Mesenchymal stem cell (in vitro differentiated cells and primary cell): ENCODE data around the gene LIMS1.

Experiments
- DNase-seq: peaks from one replicate; pipeline ENCODE4 v3.0.0-alpha.2; 2013
- H2AFZ ChIP-seq: one replicate; pipeline ENCODE4 v1.6.1; 2013; ENCODE audit warnings: low read depth, mild to moderate bottlenecking, control low read depth, inconsistent platforms, low read length, moderate library complexity
- H2AK5ac ChIP-seq: 2 replicates; pipeline ENCODE4 v1.6.1; 2013; ENCODE audit warnings: low read length, moderate library complexity, mild to moderate bottlenecking, inconsistent platforms; ENCODE audit not compliant: severe bottlenecking
- H2BK120ac ChIP-seq: one replicate; pipeline ENCODE4 v1.6.1; 2013; ENCODE audit warnings: low read depth, mild to moderate bottlenecking, inconsistent platforms, low read length, moderate library complexity
- H2BK12ac ChIP-seq, 2 experiments: one replicate each; pipeline ENCODE4 v1.6.1; 2013; ENCODE audit warnings: inconsistent platforms in 2 of 2, low read length in 2 of 2, mild to moderate bottlenecking in 2 of 2, moderate library complexity in 2 of 2, control low read depth in 1 of 2
- H2BK15ac ChIP-seq: one replicate; pipeline ENCODE4 v1.6.1; 2013; ENCODE audit warnings: mild to moderate bottlenecking, low read depth, inconsistent platforms; ENCODE audit not compliant: poor library complexity, severe bottlenecking
- H2BK5ac ChIP-seq: 2 replicates; pipeline ENCODE4 v1.6.1; 2013; ENCODE audit warnings: low read depth, mild to moderate bottlenecking, low read length, control low read depth, inconsistent platforms; ENCODE audit not compliant: poor library complexity, severe bottlenecking
- H3K14ac ChIP-seq, 2 experiments: one replicate each; pipeline ENCODE4 v1.6.1; 2013; ENCODE audit warnings: inconsistent platforms in 2 of 2, low read length in 2 of 2, control low read depth in 1 of 2, mild to moderate bottlenecking in 1 of 2, moderate library complexity in 1 of 2
- H3K18ac ChIP-seq, 2 experiments: one replicate each; pipeline ENCODE4 v1.6.1; 2013; ENCODE audit warnings: inconsistent platforms in 2 of 2, low read length in 2 of 2, control low read depth in 1 of 2, low read depth in 1 of 2, mild to moderate bottlenecking in 1 of 2
- H3K23ac ChIP-seq, 2 experiments: one replicate each; pipeline ENCODE4 v1.6.1; 2013; ENCODE audit warnings: inconsistent platforms in 2 of 2, low read length in 2 of 2, mild to moderate bottlenecking in 2 of 2, moderate library complexity in 2 of 2, control low read depth in 1 of 2
- H3K27ac ChIP-seq: 2 replicates; pipeline ENCODE4 v1.5.1; 2013; ENCODE audit warnings: mild to moderate bottlenecking, moderate library complexity, low read length, control low read depth, inconsistent platforms; ENCODE audit not compliant: poor library complexity, severe bottlenecking
- H3K27me3 ChIP-seq, 2 experiments: 2 replicates each; pipeline versions ENCODE4 v1.6.1 to v1.7.0; 2013; ENCODE audit warnings: low read length in 2 of 2, mild to moderate bottlenecking in 2 of 2, moderate library complexity in 2 of 2, control low read depth in 1 of 2, inconsistent platforms in 1 of 2; ENCODE audit not compliant: control insufficient read depth in 1 of 2, insufficient read depth in 1 of 2
- H3K36me3 ChIP-seq, 2 experiments: 2 replicates each; pipeline versions ENCODE4 v1.6.1 to v1.7.0; 2013; ENCODE audit warnings: low read length in 2 of 2, control low read depth in 1 of 2, inconsistent platforms in 1 of 2, low read depth in 1 of 2, mild to moderate bottlenecking in 1 of 2; ENCODE audit not compliant: insufficient read depth in 2 of 2, control insufficient read depth in 1 of 2
- H3K4ac ChIP-seq, 2 experiments: one replicate each; pipeline ENCODE4 v1.6.1; 2013; ENCODE audit warnings: inconsistent platforms in 2 of 2, low read length in 2 of 2, mild to moderate bottlenecking in 2 of 2, moderate library complexity in 2 of 2, control low read depth in 1 of 2, low read depth in 1 of 2
- H3K4me1 ChIP-seq: 2 replicates; pipeline ENCODE4 v1.6.1; 2013; ENCODE audit warnings: low read depth, low read length, control low read depth; ENCODE audit not compliant: control insufficient read depth, insufficient read depth
- H3K4me2 ChIP-seq: 2 replicates; pipeline ENCODE4 v1.6.1; 2013; ENCODE audit warnings: low read length, mild to moderate bottlenecking, inconsistent platforms; ENCODE audit not compliant: poor library complexity, severe bottlenecking
- H3K4me3 ChIP-seq, 2 experiments: 2 replicates each; pipeline versions ENCODE4 v1.5.1 to v1.7.0; 2013; ENCODE audit warnings: low read length in 2 of 2, mild to moderate bottlenecking in 2 of 2, control low read depth in 1 of 2, low read depth in 1 of 2; ENCODE audit not compliant: insufficient read depth in 1 of 2
- H3K79me1 ChIP-seq: replicated peaks from 2 replicates; pipeline ENCODE4 v1.6.1; 2013; ENCODE audit warnings: mild to moderate bottlenecking, control low read depth, low read length, inconsistent platforms; ENCODE audit not compliant: poor library complexity, severe bottlenecking
- H3K9ac ChIP-seq: 2 replicates; pipeline ENCODE4 v1.7.0; 2013; ENCODE audit warnings: mild to moderate bottlenecking, low read length, moderate library complexity
- H3K9me3 ChIP-seq: 2 replicates; pipeline ENCODE4 v1.7.0; 2013; ENCODE audit warnings: mild to moderate bottlenecking, low read length; ENCODE audit not compliant: control insufficient read depth
- H4K8ac ChIP-seq: one replicate; pipeline ENCODE4 v1.6.1; 2013; ENCODE audit warnings: inconsistent platforms, mild to moderate bottlenecking, low read length, moderate library complexity
- H4K91ac ChIP-seq: one replicate; pipeline ENCODE4 v1.6.1; 2013; ENCODE audit warnings: mild to moderate bottlenecking, low read length, inconsistent platforms
- WGBS: methylation state at CpG from one replicate; pipeline ENCODE4 v1.1.7; 2013; ENCODE audit warnings: mixed read lengths; 5-methylcytosine and 5-hydroxymethylcytosine counted together

The LIMS1 gene

DNA sequence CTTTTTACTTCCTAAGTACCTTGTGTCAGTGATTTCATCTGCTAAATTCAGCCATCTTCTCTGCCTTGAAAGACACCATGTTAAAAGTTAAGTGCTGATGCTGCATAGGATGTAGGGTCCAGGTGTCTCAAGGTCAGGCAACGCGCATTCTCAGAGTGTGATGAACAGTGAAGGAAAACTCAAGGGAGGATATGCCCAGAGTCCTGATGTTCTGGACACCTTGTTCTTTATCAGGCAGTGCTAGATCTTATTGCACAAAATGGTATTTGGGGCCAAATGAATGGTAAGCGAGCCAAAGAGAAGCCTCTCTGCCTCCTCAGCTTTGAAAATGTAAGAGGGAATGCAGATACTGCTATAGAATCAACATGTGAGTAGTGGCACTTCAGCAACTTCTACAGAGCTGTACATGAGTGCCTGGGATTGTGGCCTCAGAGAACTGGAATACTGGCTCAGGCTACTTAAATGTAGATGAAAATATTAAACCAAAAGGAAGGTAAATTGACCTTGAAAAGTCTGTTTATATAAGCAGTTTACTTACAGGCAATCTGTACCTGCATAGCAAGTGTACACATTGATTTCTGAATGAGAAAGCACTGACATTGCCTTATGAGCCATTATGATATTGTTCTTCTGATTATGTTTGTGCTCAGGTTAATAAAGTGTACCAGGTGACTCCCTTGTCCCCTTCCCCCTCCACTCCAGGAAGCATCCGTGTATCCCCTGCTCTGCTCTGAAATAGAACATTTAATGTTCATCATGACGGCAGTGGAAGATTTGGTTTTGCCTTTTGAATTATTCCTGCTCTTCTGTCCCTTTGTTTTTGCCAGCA is 98.3 kb downstream of the LIMS1 start:
- Histone ChIP-seq H3K27ac (no peak overlapping the region), H3K36me3 (peaks cover 0 to 5% of the 10 kb centered on the region in 2 experiments), H2BK5ac (no peak overlapping the region), H4K91ac (no peak overlapping the region), H3K27me3 (no peaks in the 10 kb centered on the region), H2AFZ (no peak overlapping the region), H2BK120ac (no peak overlapping the region), H3K4me1 (peaks cover 29% of the 10 kb centered on the region), H3K18ac (no peak overlapping the region), H3K79me1 (no peaks in the 10 kb centered on the region), H2BK12ac (no peak overlapping the region), H3K14ac (no peak overlapping the region), H3K23ac (no peak overlapping the region), H3K9me3 (no peaks in the 10 kb centered on the region), H2BK15ac (no peak overlapping the region), H3K4me2 (no peak overlapping the region), H4K8ac (no peak overlapping the region), H3K4me3 (no peak overlapping the region), H3K9ac (no peak overlapping the region), H2AK5ac (peak overlapping the region; percentile 89), H3K4ac (no peak overlapping the region)
- DNase-seq: no peak
- WGBS: 95% methylated on average over 5 of the region's 5 CpGs

DNA sequence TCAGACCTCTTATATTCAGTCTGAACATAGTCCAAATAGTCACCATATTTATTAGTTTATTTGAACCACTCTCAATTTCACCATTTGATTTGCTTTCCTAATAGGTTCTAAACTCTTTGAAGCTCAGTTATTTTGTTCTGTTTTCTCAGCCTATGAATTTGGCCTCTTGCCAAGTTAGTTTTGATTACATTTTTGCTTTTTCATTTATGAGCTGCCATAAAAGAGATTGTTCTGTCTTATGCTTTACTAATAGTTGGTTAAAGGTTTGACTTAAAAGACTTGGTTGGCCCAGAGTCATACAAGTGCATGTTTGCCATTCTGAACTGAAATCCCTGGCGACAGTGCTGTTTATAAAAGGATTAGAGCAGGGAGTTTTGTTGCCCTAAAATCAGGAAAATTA is 99.1 kb downstream of the LIMS1 start:
- H2AFZ ChIP-seq: no peak overlapping the region
- H3K27ac ChIP-seq: no peak overlapping the region
- no peak overlapping the region for H2BK12ac ChIP-seq
- H3K9ac ChIP-seq: no peak overlapping the region
- no peak overlapping the region for H2AK5ac ChIP-seq
- H2BK5ac ChIP-seq: no peak overlapping the region
- H3K23ac ChIP-seq: no peak overlapping the region
- no peaks in the 10 kb centered on the region for H3K79me1 ChIP-seq
- no peaks in the 10 kb centered on the region for H3K27me3 ChIP-seq
- no peak overlapping the region for H2BK120ac ChIP-seq
- H4K91ac ChIP-seq: no peak overlapping the region
- H3K4me3 ChIP-seq: no peak overlapping the region
- no peak for DNase-seq
- no CpG with 5 or more reads among the region's 1 CpG for WGBS
- H2BK15ac ChIP-seq: no peak overlapping the region
- H3K4me2 ChIP-seq: no peak overlapping the region
- H4K8ac ChIP-seq: no peak overlapping the region
- H3K36me3 ChIP-seq: peaks cover 0 to 7% of the 10 kb centered on the region in 2 experiments
- no peak overlapping the region for H3K18ac ChIP-seq
- no peak overlapping the region for H3K4ac ChIP-seq
- no peaks in the 10 kb centered on the region for H3K9me3 ChIP-seq
- no peak overlapping the region for H3K14ac ChIP-seq
- H3K4me1 ChIP-seq: peaks cover 33% of the 10 kb centered on the region

DNA sequence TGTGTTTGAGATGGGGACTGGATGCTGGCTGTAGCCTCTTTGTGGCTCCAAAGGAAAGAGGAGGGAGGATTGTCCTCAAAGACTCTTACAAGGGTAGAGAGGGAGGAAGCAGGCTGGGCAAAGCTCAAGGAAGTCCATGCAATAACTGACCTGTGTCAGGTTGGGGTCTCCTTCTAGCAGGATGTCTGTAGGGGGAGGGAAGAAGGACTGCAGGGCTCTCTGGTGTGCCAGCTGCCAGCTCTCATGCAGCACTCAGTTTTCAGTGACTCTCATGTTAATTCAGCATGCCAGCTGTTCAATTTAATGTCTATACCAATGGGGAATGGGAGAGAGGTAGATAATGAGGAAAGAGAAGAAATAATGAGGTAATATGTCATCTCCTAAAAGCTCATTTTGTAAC is 99.7 kb downstream of the LIMS1 start:
- Histone ChIP-seq H3K27ac (peak overlapping the region; percentile 56), H2BK12ac (no peak overlapping the region), H3K4me1 (peaks cover 34% of the 10 kb centered on the region), H3K14ac (peak overlapping the region in 1 of 2 experiments; percentile 62), H3K4me2 (no peak overlapping the region), H2BK5ac (no peak overlapping the region), H3K4me3 (no peak overlapping the region), H2BK120ac (no peak overlapping the region), H3K36me3 (peaks cover 0 to 12% of the 10 kb centered on the region in 2 experiments), H3K23ac (no peak overlapping the region), H3K18ac (peak overlapping the region in 1 of 2 experiments; percentile 23), H3K4ac (no peak overlapping the region), H3K9ac (no peak overlapping the region), H3K9me3 (no peaks in the 10 kb centered on the region), H2AFZ (no peak overlapping the region), H2AK5ac (peak overlapping the region; percentile 3), H4K8ac (no peak overlapping the region), H3K79me1 (no peaks in the 10 kb centered on the region), H2BK15ac (no peak overlapping the region), H4K91ac (no peak overlapping the region), H3K27me3 (no peaks in the 10 kb centered on the region)
- DNase-seq: no peak

DNA sequence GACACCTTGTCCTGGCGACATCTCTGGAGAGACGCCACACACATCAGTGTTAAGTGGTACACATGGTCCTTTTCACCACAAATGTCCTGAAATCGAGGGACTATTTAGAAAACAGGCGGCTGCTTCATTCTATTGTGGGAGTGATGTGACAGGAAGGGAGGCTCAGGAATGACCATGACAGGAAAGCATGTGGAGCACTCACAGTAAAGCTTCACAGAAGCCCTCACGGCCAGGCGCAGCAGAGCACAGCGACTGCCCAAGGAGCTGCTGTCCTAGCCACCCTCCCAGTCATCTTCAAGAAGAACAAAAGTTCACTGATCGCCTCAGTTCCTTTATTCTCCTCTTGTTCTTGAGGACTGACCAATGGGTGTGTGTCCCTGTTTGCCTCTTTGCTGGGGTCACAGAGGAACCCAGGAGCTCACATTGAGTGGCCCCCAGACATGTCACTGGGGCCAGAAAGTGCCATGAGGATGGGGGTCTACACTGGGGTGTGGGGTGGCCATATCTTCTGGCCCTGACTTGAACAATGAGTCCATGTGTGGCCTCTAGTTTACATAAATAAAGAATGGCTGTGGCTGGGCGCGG is 100.4 kb downstream of the LIMS1 start:
- Histone ChIP-seq H2BK15ac (peak overlapping the region; percentile 28), H3K4ac (peak overlapping the region in 1 of 2 experiments; percentile 47), H3K14ac (peak overlapping the region in 1 of 2 experiments; percentile 73), H3K27me3 (no peaks in the 10 kb centered on the region), H3K23ac (no peak overlapping the region), H3K36me3 (peaks cover 0 to 12% of the 10 kb centered on the region in 2 experiments), H2BK5ac (no peak overlapping the region), H2AFZ (no peak overlapping the region), H3K4me2 (no peak overlapping the region), H2AK5ac (peak overlapping the region; percentile 57), H2BK120ac (no peak overlapping the region), H3K9ac (no peak overlapping the region), H4K91ac (no peak overlapping the region), H3K9me3 (no peaks in the 10 kb centered on the region), H3K79me1 (no peaks in the 10 kb centered on the region), H3K4me1 (peaks cover 34% of the 10 kb centered on the region), H3K27ac (peak overlapping the region; percentile 45), H3K18ac (peak overlapping the region; percentile 57 to 71), H2BK12ac (peak overlapping the region in 1 of 2 experiments; percentile 91), H4K8ac (no peak overlapping the region), H3K4me3 (no peak overlapping the region)
- DNase-seq: peak; percentile 55
- WGBS: 41% methylated on average over 9 of the region's 10 CpGs
